MM.1S (cell line): ENCODE results near the gene ANKRD27.
A peak's percentile ranks its signal among the peaks of the same experiment; 100 is the strongest.

Experiments used
- DNase-seq: peaks from one replicate; pipeline ENCODE4 v3.0.0-alpha.2; 2015
- H2AFZ ChIP-seq: fragments of 300-600 bp; sonication (generic); 2 replicates; pipeline ENCODE4 v1.6.0; 2016; ENCODE audit warnings: antibody characterized with exemption, low read length
- H3F3A ChIP-seq: fragments of 300-600 bp; sonication (generic); 2 replicates; pipeline ENCODE4 v1.6.1; 2016; ENCODE audit warnings: mild to moderate bottlenecking, antibody characterized with exemption, low read length, moderate library complexity, mixed read lengths; ENCODE audit not compliant: insufficient read depth
- H3K27ac ChIP-seq: fragments of 300-600 bp; sonication (generic); 2 replicates; pipeline ENCODE4 v1.5.1; 2016; ENCODE audit warnings: mild to moderate bottlenecking, low read length
- H3K27me3 ChIP-seq: fragments of 300-600 bp; sonication (generic); replicated peaks from 2 replicates; pipeline ENCODE4 v1.6.0; 2016; ENCODE audit warnings: low read length; ENCODE audit not compliant: insufficient read depth
- H3K36me3 ChIP-seq: fragments of 300-600 bp; sonication (generic); replicated peaks from 2 replicates; pipeline ENCODE4 v1.6.1; 2016; ENCODE audit warnings: mild to moderate bottlenecking, low read length, mixed read lengths; ENCODE audit not compliant: insufficient read depth
- H3K4me1 ChIP-seq: fragments of 300-600 bp; sonication (generic); 2 replicates; pipeline ENCODE4 v1.6.1; 2016; ENCODE audit warnings: low read length, mixed read lengths
- H3K4me2 ChIP-seq: fragments of 300-600 bp; sonication (generic); 2 replicates; pipeline ENCODE4 v1.6.0; 2016; ENCODE audit warnings: low read depth, low read length
- H3K4me3 ChIP-seq: fragments of 300-600 bp; sonication (generic); 2 replicates; pipeline ENCODE4 v1.5.1; 2016; ENCODE audit warnings: low read length, mixed read lengths
- H3K79me2 ChIP-seq: fragments of 300-600 bp; sonication (generic); 2 replicates; pipeline ENCODE4 v1.6.1; 2016; ENCODE audit warnings: mixed run types, low read length, mixed read lengths
- H3K9ac ChIP-seq: fragments of 300-600 bp; sonication (generic); 2 replicates; pipeline ENCODE4 v1.6.1; 2016; ENCODE audit warnings: low read length, mixed read lengths
- H3K9me2 ChIP-seq: fragments of 300-600 bp; sonication (generic); replicated peaks from 2 replicates; pipeline ENCODE4 v1.6.1; 2016; ENCODE audit warnings: mild to moderate bottlenecking, low read length, mixed read lengths; ENCODE audit not compliant: insufficient read depth
- H3K9me3 ChIP-seq: fragments of 300-600 bp; sonication (generic); replicated peaks from 2 replicates; pipeline ENCODE4 v1.6.1; 2016; ENCODE audit warnings: mild to moderate bottlenecking, low read length, mixed read lengths; ENCODE audit not compliant: insufficient read depth
- H4K20me1 ChIP-seq: fragments of 300-600 bp; sonication (generic); 2 replicates; pipeline ENCODE4 v1.6.1; 2016; ENCODE audit warnings: mild to moderate bottlenecking, low read length, moderate library complexity, mixed read lengths; ENCODE audit not compliant: insufficient read depth
- CTCF ChIP-seq: fragments of 300-600 bp; sonication (generic); IDR thresholded peaks from 2 replicates; pipeline ENCODE4 v1.5.1; 2016; ENCODE audit warnings: antibody characterized with exemption, low read length, mixed read lengths
- EZH2 ChIP-seq: fragments of 300-600 bp; sonication (generic); optimal IDR thresholded peaks from 2 replicates; pipeline ENCODE3; 2017; ENCODE audit warnings: low read depth, mild to moderate bottlenecking, antibody characterized with exemption, low read length, mixed read lengths
- EZH2phosphoT487 ChIP-seq: fragments of 300-600 bp; sonication (generic); IDR thresholded peaks from 2 replicates; pipeline ENCODE4 v1.6.1; 2018; ENCODE audit warnings: antibody characterized with exemption, low read length

The ANKRD27 gene

GRCh38 chr19:32570081-32570785, 104.7 kb downstream of the ANKRD27 start:
- Histone ChIP-seq H3K27ac (no peak overlapping the region), H3K4me1 (no peaks in the 10 kb centered on the region), H2AFZ (peak overlapping the region; percentile 47; the same call in 1 of the 2 replicates), H3K36me3 (no peaks in the 10 kb centered on the region), H3K4me2 (peak overlapping the region; percentile 31), H3F3A (no peaks in the 10 kb centered on the region), H3K9ac (no peak overlapping the region), H3K9me2 (no peaks in the 10 kb centered on the region), H3K27me3 (peaks cover 15% of the 10 kb centered on the region), H4K20me1 (no peaks in the 10 kb centered on the region), H3K4me3 (peak overlapping the region; percentile 24; the same call in 1 of the 2 replicates), H3K9me3 (no peaks in the 10 kb centered on the region), H3K79me2 (no peaks in the 10 kb centered on the region)
- TF ChIP-seq EZH2phosphoT487, result no peak
- TF ChIP-seq CTCF, result peak; percentile 75
- TF ChIP-seq EZH2, result no peak
- DNase-seq, result peak; percentile 62

GRCh38 chr19:32567486-32567885, 107.5 kb downstream of the ANKRD27 start:
- H3K4me3 ChIP-seq, result no peak overlapping the region
- H3K9ac ChIP-seq, result no peak overlapping the region
- H3F3A ChIP-seq, result no peaks in the 10 kb centered on the region
- 0 out of 2 replicates have a peak, but pooled peaks cover 4% of the 10 kb centered on the region for H3K27me3 ChIP-seq
- TF ChIP-seq CTCF, result no peak
- no peak for TF ChIP-seq EZH2phosphoT487
- TF ChIP-seq EZH2, result no peak
- H3K27ac ChIP-seq, result no peak overlapping the region
- H3K9me3 ChIP-seq, result no peaks in the 10 kb centered on the region
- H3K4me1 ChIP-seq, result no peaks in the 10 kb centered on the region
- H3K9me2 ChIP-seq, result no peaks in the 10 kb centered on the region
- no peaks in the 10 kb centered on the region for H3K79me2 ChIP-seq
- no peaks in the 10 kb centered on the region for H3K36me3 ChIP-seq
- no peak overlapping the region for H2AFZ ChIP-seq
- no peak for DNase-seq
- H4K20me1 ChIP-seq, result no peaks in the 10 kb centered on the region
- H3K4me2 ChIP-seq, result no peak overlapping the region

DNA sequence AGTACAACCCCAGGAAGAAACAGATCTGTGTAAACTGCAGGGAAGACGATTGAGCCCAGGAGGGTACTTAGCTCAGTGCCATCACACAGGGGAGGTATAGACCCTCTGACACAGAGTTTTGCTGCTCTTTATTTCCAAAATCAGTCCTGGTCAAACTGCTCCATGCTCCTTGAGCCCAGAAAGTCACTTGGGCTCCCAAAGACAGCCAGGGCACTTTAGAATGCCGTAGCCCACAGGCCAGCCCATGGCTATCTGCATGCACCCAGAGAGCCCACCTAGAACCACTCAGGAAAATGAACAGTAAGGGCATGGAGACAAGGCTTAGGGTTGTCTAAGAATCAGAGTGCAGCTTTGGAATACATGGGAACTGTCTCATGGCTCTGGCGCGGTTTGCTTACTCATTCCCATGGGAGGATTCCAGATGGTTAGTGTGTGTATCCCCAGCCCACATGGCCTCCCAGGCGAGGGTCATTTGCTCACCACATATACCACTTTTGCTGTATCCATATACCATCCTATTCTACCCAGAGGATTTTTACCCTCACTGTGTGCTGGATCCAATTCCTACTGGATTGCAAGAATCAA, 108.6 kb downstream of the ANKRD27 start:
- Histone ChIP-seq H3K9me2 (no peaks in the 10 kb centered on the region), H3K36me3 (no peaks in the 10 kb centered on the region)

GRCh38 chr19:32563761-32564160, 111.2 kb downstream of the ANKRD27 start:
- Histone ChIP-seq H3F3A (no peaks in the 10 kb centered on the region), H3K4me2 (no peak overlapping the region), H3K9ac (no peak overlapping the region), H3K27ac (no peak overlapping the region), H3K4me1 (no peaks in the 10 kb centered on the region), H3K9me2 (no peaks in the 10 kb centered on the region), H3K9me3 (no peaks in the 10 kb centered on the region), H4K20me1 (no peaks in the 10 kb centered on the region), H2AFZ (no peak overlapping the region), H3K4me3 (no peak overlapping the region), H3K36me3 (no peaks in the 10 kb centered on the region), H3K79me2 (no peaks in the 10 kb centered on the region), H3K27me3 (0 out of 2 replicates have a peak, but pooled peaks cover 4% of the 10 kb centered on the region)
- TF ChIP-seq CTCF, result no peak
- no peak for TF ChIP-seq EZH2phosphoT487
- no peak for TF ChIP-seq EZH2
- no peak for DNase-seq

More for the DNA sequence above, 108.6 kb downstream of the ANKRD27 start:
- H3F3A ChIP-seq, result no peaks in the 10 kb centered on the region
- no peak for DNase-seq
- H3K4me3 ChIP-seq, result no peak overlapping the region
- no peaks in the 10 kb centered on the region for H3K9me3 ChIP-seq
- no peaks in the 10 kb centered on the region for H3K79me2 ChIP-seq
- H4K20me1 ChIP-seq, result no peaks in the 10 kb centered on the region
- H3K4me1 ChIP-seq, result no peaks in the 10 kb centered on the region
- H3K9ac ChIP-seq, result no peak overlapping the region
- H3K27me3 ChIP-seq, result 0 out of 2 replicates have a peak, but pooled peaks cover 4% of the 10 kb centered on the region
- TF ChIP-seq EZH2, result no peak
- no peak overlapping the region for H3K27ac ChIP-seq
- H3K4me2 ChIP-seq, result no peak overlapping the region
- H2AFZ ChIP-seq, result no peak overlapping the region
